CD14-positive monocyte (primary cell): Measurements from ENCODE around the gene ELANE. TPM values are rescaled to one million over a fixed set of nuclear protein-coding genes. Genes with fewer than 3 reads are reported as not detected.

Source experiments
- DNase-seq, 3 donors: peaks; one replicate each; pipeline ENCODE4 v3.0.0-alpha.2; 2011 to 2022
- H2AFZ ChIP-seq: 2 replicates; pipeline ENCODE4 v1.6.0; 2012; ENCODE audit warnings: mild to moderate bottlenecking, low read depth, low read length, inconsistent platforms; ENCODE audit not compliant: insufficient read depth, poor library complexity, severe bottlenecking
- H3K27ac ChIP-seq, 2 donors: 1 replicate in 1 of 2; 2 replicates in 1 of 2; pipeline ENCODE4 v1.5.1; 2012 to 2013; ENCODE audit warnings: low read length in 2 of 2, control low read depth in 1 of 2, inconsistent platforms in 1 of 2, low read depth in 1 of 2, mild to moderate bottlenecking in 1 of 2
- H3K27me3 ChIP-seq, 2 donors: one replicate each; pipeline versions ENCODE4 v1.6.0 to v1.6.1; 2011 to 2013; ENCODE audit warnings: low read length in 2 of 2; ENCODE audit not compliant: control insufficient read depth in 2 of 2, insufficient read depth in 2 of 2
- H3K36me3 ChIP-seq, 2 donors: replicated peaks in 1 of 2; 1 replicate in 1 of 2; 2 replicates in 1 of 2; pipeline versions ENCODE4 v1.5.1 to v1.6.1; 2012 to 2013; ENCODE audit warnings: low read length in 2 of 2, control low read depth in 1 of 2, inconsistent platforms in 1 of 2, mild to moderate bottlenecking in 1 of 2; ENCODE audit not compliant: insufficient read depth in 2 of 2, control insufficient read depth in 1 of 2
- H3K4me1 ChIP-seq, 2 donors: 1 replicate in 1 of 2; 2 replicates in 1 of 2; pipeline versions ENCODE4 v1.5.1 to v1.6.1; 2012 to 2013; ENCODE audit warnings: low read length in 2 of 2, control low read depth in 1 of 2, inconsistent platforms in 1 of 2, mild to moderate bottlenecking in 1 of 2, moderate library complexity in 1 of 2; ENCODE audit not compliant: insufficient read depth in 2 of 2, control insufficient read depth in 1 of 2
- H3K4me2 ChIP-seq: replicated peaks from 2 replicates; pipeline ENCODE3; 2012; ENCODE audit warnings: low read length, moderate library complexity, mild to moderate bottlenecking; ENCODE audit not compliant: poor library complexity, severe bottlenecking; ENCODE audit errors: extremely low read depth
- H3K4me3 ChIP-seq, 3 experiments: fragments of 200-600 bp in 1 of 3; sonication (generic) in 1 of 3; replicated peaks in 1 of 3; 1 replicate in 2 of 3; 2 replicates in 1 of 3; pipeline ENCODE4 v1.5.1; 2011 to 2013; ENCODE audit warnings: low read length in 3 of 3, mild to moderate bottlenecking in 3 of 3, control low read depth in 2 of 3, low read depth in 2 of 3, inconsistent platforms in 1 of 3, moderate library complexity in 1 of 3
- H3K79me2 ChIP-seq: 2 replicates; pipeline ENCODE4 v1.6.0; 2012; ENCODE audit warnings: mild to moderate bottlenecking, control low read depth, inconsistent platforms, low read length, moderate library complexity; ENCODE audit not compliant: insufficient read depth
- H3K9ac ChIP-seq: 2 replicates; pipeline ENCODE4 v1.6.0; 2017; ENCODE audit warnings: low read length, mild to moderate bottlenecking; ENCODE audit not compliant: insufficient read depth, poor library complexity, severe bottlenecking
- H3K9me3 ChIP-seq, 2 donors: replicated peaks in 1 of 2; 1 replicate in 1 of 2; 2 replicates in 1 of 2; pipeline versions ENCODE4 v1.5.1 to v1.6.1; 2012 to 2013; ENCODE audit warnings: low read length in 2 of 2, control low read depth in 1 of 2; ENCODE audit not compliant: control insufficient read depth in 1 of 2, insufficient read depth in 1 of 2
- H4K20me1 ChIP-seq: 2 replicates; pipeline ENCODE4 v1.6.0; 2012; ENCODE audit warnings: mild to moderate bottlenecking, low read length, control low read depth, moderate library complexity; ENCODE audit not compliant: insufficient read depth
- H3K27ac Mint-ChIP-seq, 7 donors: one replicate each; pipeline ENCODE4 v1.8.0; 2020; ENCODE audit warnings: mild to moderate bottlenecking in 7 of 7, mixed read lengths in 7 of 7, moderate library complexity in 6 of 7, inconsistent platforms in 2 of 7
- H3K27me3 Mint-ChIP-seq, 3 donors: one replicate each; pipeline ENCODE4 v1.8.0; 2021 to 2022; ENCODE audit warnings: low read depth in 3 of 3, mild to moderate bottlenecking in 3 of 3, mixed read lengths in 3 of 3, moderate library complexity in 3 of 3, inconsistent platforms in 1 of 3
- H3K36me3 Mint-ChIP-seq, 2 donors: one replicate each; pipeline ENCODE4 v1.8.0; 2020; ENCODE audit warnings: mixed read lengths in 2 of 2, inconsistent platforms in 1 of 2, mild to moderate bottlenecking in 1 of 2
- H3K4me1 Mint-ChIP-seq: one replicate; pipeline ENCODE4 v1.8.0; 2020; ENCODE audit warnings: mild to moderate bottlenecking, mixed read lengths
- H3K4me3 Mint-ChIP-seq, 2 donors: one replicate each; pipeline ENCODE4 v1.8.0; 2020; ENCODE audit warnings: mild to moderate bottlenecking in 2 of 2, mixed read lengths in 2 of 2, moderate library complexity in 1 of 2
- H3K9me3 Mint-ChIP-seq, 7 donors: one replicate each; pipeline ENCODE4 v1.8.0; 2020 to 2022; ENCODE audit warnings: mixed read lengths in 7 of 7, mild to moderate bottlenecking in 6 of 7, moderate library complexity in 6 of 7, inconsistent platforms in 2 of 7
- WGBS: methylation state at CpG from one replicate; pipeline ENCODE4 v1.1.5; 2013; ENCODE audit warnings: missing lambda C conversion rate; ENCODE audit not compliant: insufficient coverage; 5-methylcytosine and 5-hydroxymethylcytosine counted together
- intact Hi-C, 2 donors: fragments of 100-400 bp; cut with micrococcal nuclease; formaldehyde crosslinking; loops; one replicate each; pipeline versions ENCODE4 v1.15.0 to v1.15.1; 2023
- polyA plus RNA-seq, 3 donors: library from polyadenylated mRNA; depleted of rRNA in 1 of 3; unstranded in 2 of 3; stranded (reverse) in 1 of 3; fragments of 300-500 nt in 2 of 3; fragments of >200 nt in 1 of 3; fragmentation: Illumina TruSeq in 2 of 3; gene quantifications; 1 replicate in 2 of 3; 2 replicates in 1 of 3; pipeline ENCODE4 v1.2.3, GENCODE V29; 2012 to 2021
- TF ChIP-seq, protein P1 (sequence below): fragments of 200-600 bp; IDR thresholded peaks from one replicate; pipeline ENCODE4 v1.8.0; 2022; ENCODE audit warnings: antibody characterized with exemption, mild to moderate bottlenecking

Gene ELANE
- polyA plus RNA-seq, 3 donors: 0.61 to 2.0 (median 1.3) TPM

DNA sequence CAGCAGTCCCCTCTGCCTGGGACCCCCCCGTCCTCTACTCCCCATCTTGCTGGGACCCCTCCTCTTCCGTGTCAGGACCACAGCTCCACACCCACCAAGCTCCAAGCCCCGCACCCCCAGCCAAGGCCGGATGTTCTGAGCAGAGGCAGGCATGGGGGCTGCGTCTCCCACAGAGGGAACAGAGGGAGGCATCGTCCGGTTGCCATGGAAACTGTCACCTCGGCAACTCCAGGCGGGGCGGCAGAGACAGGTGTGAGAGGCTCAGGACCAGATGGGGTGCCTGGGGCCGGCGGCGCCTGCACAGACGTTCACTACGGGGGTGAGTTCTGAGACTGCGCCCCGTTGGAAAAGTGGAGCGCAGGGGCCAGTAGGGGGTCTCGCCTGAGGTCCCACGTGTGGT is 46.6 kb downstream of the ELANE start:
- Mint-ChIP-seq H3K36me3 (peaks cover 32 to 63% of the 10 kb centered on the region in 2 donors), H3K4me3 (no peak overlapping the region), H3K4me1 (peaks cover 9% of the 10 kb centered on the region), H3K27ac (no peak overlapping the region), H3K9me3 (no peaks in the 10 kb centered on the region), H3K27me3 (peaks cover 0 to 3% (median 2%) of the 10 kb centered on the region in 3 donors)
- TF ChIP-seq, protein P1, sequence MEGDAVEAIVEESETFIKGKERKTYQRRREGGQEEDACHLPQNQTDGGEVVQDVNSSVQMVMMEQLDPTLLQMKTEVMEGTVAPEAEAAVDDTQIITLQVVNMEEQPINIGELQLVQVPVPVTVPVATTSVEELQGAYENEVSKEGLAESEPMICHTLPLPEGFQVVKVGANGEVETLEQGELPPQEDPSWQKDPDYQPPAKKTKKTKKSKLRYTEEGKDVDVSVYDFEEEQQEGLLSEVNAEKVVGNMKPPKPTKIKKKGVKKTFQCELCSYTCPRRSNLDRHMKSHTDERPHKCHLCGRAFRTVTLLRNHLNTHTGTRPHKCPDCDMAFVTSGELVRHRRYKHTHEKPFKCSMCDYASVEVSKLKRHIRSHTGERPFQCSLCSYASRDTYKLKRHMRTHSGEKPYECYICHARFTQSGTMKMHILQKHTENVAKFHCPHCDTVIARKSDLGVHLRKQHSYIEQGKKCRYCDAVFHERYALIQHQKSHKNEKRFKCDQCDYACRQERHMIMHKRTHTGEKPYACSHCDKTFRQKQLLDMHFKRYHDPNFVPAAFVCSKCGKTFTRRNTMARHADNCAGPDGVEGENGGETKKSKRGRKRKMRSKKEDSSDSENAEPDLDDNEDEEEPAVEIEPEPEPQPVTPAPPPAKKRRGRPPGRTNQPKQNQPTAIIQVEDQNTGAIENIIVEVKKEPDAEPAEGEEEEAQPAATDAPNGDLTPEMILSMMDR: no peak
- Histone ChIP-seq H3K36me3 (peaks cover 33 to 49% of the 10 kb centered on the region in 2 donors), H3K4me3 (no peak overlapping the region), H3K9ac (no peak overlapping the region), H3K4me1 (peaks cover 2 to 6% of the 10 kb centered on the region in 2 donors), H3K27me3 (no peaks in the 10 kb centered on the region), H3K9me3 (no peaks in the 10 kb centered on the region), H4K20me1 (peaks cover 68% of the 10 kb centered on the region), H3K27ac (no peak overlapping the region), H3K4me2 (no peak overlapping the region), H2AFZ (no peak overlapping the region), H3K79me2 (peaks cover 5% of the 10 kb centered on the region)
- no peak for DNase-seq
- 92% methylated on average over 15 of the region's 20 CpGs for WGBS
- intact Hi-C loops: no loop called here

DNA sequence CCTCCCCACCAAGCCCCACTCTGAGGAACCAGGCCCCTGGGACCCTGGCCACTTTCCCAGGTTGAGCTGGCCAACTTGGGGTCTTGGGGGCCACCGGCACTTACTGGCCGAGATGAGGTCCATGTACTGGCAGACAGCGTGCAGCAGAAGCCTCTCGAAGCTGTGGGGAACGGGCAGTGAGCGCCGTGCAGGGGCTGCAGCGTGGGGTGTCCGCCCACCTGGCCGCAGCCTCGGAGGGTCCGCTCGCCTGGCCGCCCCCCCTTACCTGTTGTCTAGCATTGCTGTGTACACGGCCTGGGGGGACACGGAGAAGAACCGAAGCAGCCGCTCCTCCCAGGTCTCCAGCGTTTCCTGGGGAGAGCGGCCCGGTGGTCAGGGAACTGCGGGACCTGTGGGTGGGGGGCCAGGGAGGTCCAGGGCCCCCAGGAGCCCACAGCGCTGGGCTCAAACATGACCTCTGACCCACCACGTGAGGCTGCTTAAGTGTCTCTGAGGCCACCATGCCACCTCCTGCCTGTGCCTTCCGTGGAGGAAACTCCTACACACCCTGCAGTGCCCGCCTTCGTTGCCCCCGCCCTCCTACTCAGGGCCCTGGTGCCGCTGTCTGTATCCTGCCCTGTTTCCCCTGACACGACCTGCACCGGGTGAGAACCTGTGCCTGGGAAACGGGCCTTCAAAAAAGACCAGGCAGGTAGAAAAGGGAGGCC is 47.4 kb downstream of the ELANE start:
- H4K20me1 ChIP-seq: peaks cover 76% of the 10 kb centered on the region
- no peak overlapping the region for H2AFZ ChIP-seq
- WGBS: 92% methylated on average over 24 of the region's 32 CpGs
- no peaks in the 10 kb centered on the region for H3K4me1 ChIP-seq
- no peak overlapping the region for H3K9ac ChIP-seq
- H3K27ac ChIP-seq: no peak overlapping the region
- H3K79me2 ChIP-seq: peaks cover 13% of the 10 kb centered on the region
- no peaks in the 10 kb centered on the region for H3K27me3 ChIP-seq
- TF ChIP-seq, protein P1: no peak
- Mint-ChIP-seq H3K36me3 (peaks cover 38 to 68% of the 10 kb centered on the region in 2 donors), H3K9me3 (no peaks in the 10 kb centered on the region), H3K27me3 (peaks cover 0 to 4% (median 3%) of the 10 kb centered on the region in 3 donors), H3K4me3 (no peak overlapping the region), H3K27ac (no peak overlapping the region), H3K4me1 (peaks cover 2% of the 10 kb centered on the region)
- no peak overlapping the region for H3K4me2 ChIP-seq
- no peak for DNase-seq
- no peaks in the 10 kb centered on the region for H3K9me3 ChIP-seq
- intact Hi-C loops: no loop called here
- peaks cover 36 to 49% of the 10 kb centered on the region in 2 donors for H3K36me3 ChIP-seq
- no peak overlapping the region for H3K4me3 ChIP-seq
